ENCODE data around the gene TNRC18. TPM values are rescaled to one million over a fixed set of nuclear protein-coding genes. Genes with fewer than 3 reads are reported as not detected.
A peak's percentile ranks its signal among the peaks of the same experiment; 100 is the strongest.

The TNRC18 gene
- total RNA-seq, 1 experiment from 2014 or later: 159 TPM

DNA sequence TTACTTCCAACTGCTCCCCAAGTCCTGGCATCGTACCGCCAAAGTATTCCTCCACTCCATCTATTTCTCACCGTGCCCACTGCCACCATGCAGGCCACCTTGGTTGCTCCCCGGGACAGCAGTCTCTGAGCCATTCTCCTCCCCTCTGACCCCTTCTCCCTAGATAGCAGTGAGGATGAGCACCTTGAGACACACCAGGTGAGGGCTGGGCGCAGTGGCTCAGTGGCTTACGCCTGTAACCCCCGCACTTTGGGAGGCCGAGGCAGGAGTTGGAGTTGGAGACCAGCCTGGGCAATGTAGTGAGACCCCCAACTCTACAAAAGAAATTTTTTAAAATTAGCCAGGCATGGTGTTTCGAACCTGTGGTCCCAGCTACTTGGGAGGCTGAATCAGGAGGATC, 136.7 kb downstream of the TNRC18 start:
- Histone ChIP-seq H3K27ac (no peak overlapping the region), H3K36me3 (ENCODE audit: low read depth) (no peaks in the 10 kb centered on the region), H4K20me1 (ENCODE audit: insufficient read depth) (no peaks in the 10 kb centered on the region), H3K4me2 (no peak overlapping the region), H3K9me3 (ENCODE audit: insufficient read depth, low read depth) (no peaks in the 10 kb centered on the region), H3K27me3 (ENCODE audit: insufficient read depth, low read depth) (peaks cover 13% of the 10 kb centered on the region; the same call in 1 of the 2 replicates), H3K4me1 (replicated peaks; ENCODE audit: insufficient read depth) (peaks cover 6% of the 10 kb centered on the region; the same call in 1 of the 2 replicates), H3F3A (ENCODE audit: insufficient read depth, low read depth) (no peaks in the 10 kb centered on the region), H3K79me2 (ENCODE audit: low read depth) (no peaks in the 10 kb centered on the region), H3K4me3 (no peak overlapping the region), H2AFZ (no peak overlapping the region), H3K9me2 (ENCODE audit: insufficient read depth) (no peaks in the 10 kb centered on the region)
- intact Hi-C loops (cut with micrococcal nuclease; ENCODE audit: unreplicated experiment): no loop called here
- TF ChIP-seq EZH2 (IDR thresholded peaks at IDR 0.05; ENCODE audit: low read depth): no peak
- TF ChIP-seq, protein P1, sequence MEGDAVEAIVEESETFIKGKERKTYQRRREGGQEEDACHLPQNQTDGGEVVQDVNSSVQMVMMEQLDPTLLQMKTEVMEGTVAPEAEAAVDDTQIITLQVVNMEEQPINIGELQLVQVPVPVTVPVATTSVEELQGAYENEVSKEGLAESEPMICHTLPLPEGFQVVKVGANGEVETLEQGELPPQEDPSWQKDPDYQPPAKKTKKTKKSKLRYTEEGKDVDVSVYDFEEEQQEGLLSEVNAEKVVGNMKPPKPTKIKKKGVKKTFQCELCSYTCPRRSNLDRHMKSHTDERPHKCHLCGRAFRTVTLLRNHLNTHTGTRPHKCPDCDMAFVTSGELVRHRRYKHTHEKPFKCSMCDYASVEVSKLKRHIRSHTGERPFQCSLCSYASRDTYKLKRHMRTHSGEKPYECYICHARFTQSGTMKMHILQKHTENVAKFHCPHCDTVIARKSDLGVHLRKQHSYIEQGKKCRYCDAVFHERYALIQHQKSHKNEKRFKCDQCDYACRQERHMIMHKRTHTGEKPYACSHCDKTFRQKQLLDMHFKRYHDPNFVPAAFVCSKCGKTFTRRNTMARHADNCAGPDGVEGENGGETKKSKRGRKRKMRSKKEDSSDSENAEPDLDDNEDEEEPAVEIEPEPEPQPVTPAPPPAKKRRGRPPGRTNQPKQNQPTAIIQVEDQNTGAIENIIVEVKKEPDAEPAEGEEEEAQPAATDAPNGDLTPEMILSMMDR (conservative IDR thresholded peaks at IDR 0.05): no peak
- POLR2A ChIA-PET (ENCODE audit: unreplicated experiment): no interaction called here
- CTCF ChIA-PET: no interaction called here
- BruUV-seq (replicated peaks): no TSS peak
- DNase-seq: no peak

DNA sequence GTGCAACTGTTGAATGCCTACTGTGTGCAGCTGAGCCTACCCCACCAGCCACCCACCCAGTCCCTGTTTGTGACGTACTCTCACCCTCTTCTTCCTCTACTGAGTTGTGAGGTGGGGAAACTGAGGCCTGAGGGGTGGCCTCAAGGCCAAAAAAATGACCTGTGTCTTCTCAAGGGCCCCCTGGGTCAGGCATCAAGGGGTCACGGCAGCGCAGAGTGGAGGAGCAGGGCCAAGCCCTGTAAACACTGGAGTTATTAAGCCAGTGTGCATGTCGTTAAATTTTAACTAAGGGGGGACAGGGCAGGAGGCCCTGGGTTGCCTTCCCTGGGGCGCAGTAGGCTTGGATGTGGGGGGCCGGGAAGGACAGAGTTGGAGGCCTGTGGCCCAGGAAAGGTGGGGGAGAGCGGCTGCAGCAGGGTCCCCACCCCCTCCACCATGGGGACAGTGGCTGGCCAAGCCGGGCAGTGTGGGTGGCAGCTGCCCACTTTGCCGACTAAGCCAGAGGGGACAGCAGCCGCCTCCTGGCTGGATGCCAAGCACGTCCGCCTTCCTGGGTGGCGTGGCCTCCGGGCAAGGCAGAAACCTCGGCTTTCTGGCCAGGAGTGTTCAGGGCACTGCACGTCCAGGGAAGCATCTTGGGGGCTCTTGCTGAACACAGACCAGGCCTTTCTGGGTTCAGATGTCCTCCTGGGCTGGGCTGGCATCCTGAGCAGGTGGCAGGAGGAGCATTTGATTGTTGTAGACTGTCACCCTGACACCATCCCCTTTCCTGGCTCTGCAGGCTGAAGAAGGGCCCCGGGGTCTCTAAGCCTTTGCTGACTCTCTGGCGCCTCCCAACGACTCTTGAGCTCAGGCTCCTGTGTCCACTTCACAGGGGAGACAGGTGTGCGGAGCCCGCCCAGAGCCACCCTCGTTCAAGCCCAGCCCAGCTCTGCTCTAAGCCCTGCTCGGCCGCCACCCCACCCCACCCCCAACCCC, 139.0 kb downstream of the TNRC18 start:
- H2AFZ ChIP-seq: no peak overlapping the region
- no peaks in the 10 kb centered on the region for H3K36me3 ChIP-seq (ENCODE audit: low read depth)
- H3K27ac ChIP-seq: no peak overlapping the region
- intact Hi-C loops (cut with micrococcal nuclease; ENCODE audit: unreplicated experiment): loop anchor here (2.0 kb wide), 1 partner anchor 44 kb away; no protein-coding TSS in a partner anchor
- POLR2A ChIA-PET (ENCODE audit: unreplicated experiment): no interaction called here
- CTCF ChIA-PET: interaction anchor here (0.5 to 1.0 kb wide), 2 partner anchors 43 to 44 kb away, joined by 15 to 17 read pairs; no protein-coding TSS in a partner anchor
- H3K79me2 ChIP-seq (ENCODE audit: low read depth): no peaks in the 10 kb centered on the region
- no peaks in the 10 kb centered on the region for H3K9me3 ChIP-seq (ENCODE audit: insufficient read depth, low read depth)
- no peaks in the 10 kb centered on the region for H3F3A ChIP-seq (ENCODE audit: insufficient read depth, low read depth)
- H3K4me1 ChIP-seq (replicated peaks; ENCODE audit: insufficient read depth): peaks cover 6% of the 10 kb centered on the region; the same call in 1 of the 2 replicates
- BruUV-seq (replicated peaks): no TSS peak
- peak; percentile 52 to 66 for DNase-seq
- TF ChIP-seq, protein P1 (conservative IDR thresholded peaks at IDR 0.05): no peak; the same call in 1 of the 2 replicates
- TF ChIP-seq EZH2 (IDR thresholded peaks at IDR 0.05; ENCODE audit: low read depth): no peak
- H3K9me2 ChIP-seq (ENCODE audit: insufficient read depth): no peaks in the 10 kb centered on the region
- 0 out of 2 replicates have a peak overlapping the region, but pooled peaks have one; percentile 19 for H3K4me2 ChIP-seq
- no peaks in the 10 kb centered on the region for H4K20me1 ChIP-seq (ENCODE audit: insufficient read depth)
- peaks cover 17% of the 10 kb centered on the region; the same call in 1 of the 2 replicates for H3K27me3 ChIP-seq (ENCODE audit: insufficient read depth, low read depth)
- H3K4me3 ChIP-seq: no peak overlapping the region

DNA sequence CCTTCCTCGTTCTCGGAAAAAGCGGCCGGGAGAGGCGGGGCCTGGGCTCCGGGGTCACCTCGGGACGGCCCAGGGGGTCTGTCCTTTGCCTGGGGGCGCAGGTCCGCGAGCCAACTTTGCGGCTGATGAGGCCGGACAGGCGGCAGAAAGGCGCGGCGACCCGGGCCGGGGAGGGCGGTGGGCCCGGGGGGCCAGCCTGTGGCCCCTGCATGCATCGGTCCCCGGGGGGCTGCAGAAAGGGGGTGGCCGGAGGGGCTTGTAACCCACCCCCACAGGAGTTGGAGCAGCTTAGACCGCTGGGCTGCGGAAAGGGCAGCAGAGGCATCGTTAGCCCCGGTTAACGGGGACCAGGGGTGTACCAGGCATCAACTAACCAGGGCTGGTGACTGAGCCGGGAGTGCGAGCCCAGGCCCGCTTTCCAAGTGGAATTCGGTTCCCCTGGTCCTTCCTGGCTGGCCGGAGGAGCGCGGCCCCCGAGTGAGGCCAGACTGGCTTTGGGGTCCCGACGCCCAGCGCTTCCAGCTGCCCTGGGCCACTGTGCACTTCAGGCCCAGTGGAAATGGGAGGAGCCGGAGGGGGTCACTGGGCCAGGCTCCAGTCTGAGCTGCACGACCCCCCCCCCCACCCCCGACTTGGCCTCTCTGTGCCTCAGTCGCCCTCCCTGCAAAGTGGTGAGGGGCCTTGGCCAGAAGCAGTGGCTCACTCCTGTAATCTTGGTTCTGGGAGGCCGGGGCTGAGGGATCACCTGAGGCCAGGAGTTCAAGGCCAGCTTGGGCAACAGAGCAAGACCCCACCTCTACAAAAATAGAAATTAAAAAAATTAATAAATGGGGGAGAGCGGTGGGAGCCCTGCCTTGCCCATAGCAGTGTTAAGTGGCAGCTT, 140.0 kb downstream of the TNRC18 start:
- H3K27ac ChIP-seq: no peak overlapping the region
- no peaks in the 10 kb centered on the region for H3K36me3 ChIP-seq (ENCODE audit: low read depth)
- H3K4me1 ChIP-seq (replicated peaks; ENCODE audit: insufficient read depth): peaks cover 6% of the 10 kb centered on the region; the same call in 1 of the 2 replicates
- H3F3A ChIP-seq (ENCODE audit: insufficient read depth, low read depth): no peaks in the 10 kb centered on the region
- H3K79me2 ChIP-seq (ENCODE audit: low read depth): no peaks in the 10 kb centered on the region
- POLR2A ChIA-PET (ENCODE audit: unreplicated experiment): no interaction called here
- DNase-seq: no peak
- TSS peak; percentile 41 for BruUV-seq (replicated peaks)
- H3K4me3 ChIP-seq: peak overlapping the region; percentile 44; the same call in 1 of the 2 replicates
- peak overlapping the region; percentile 71 for H3K4me2 ChIP-seq
- no peak overlapping the region for H2AFZ ChIP-seq
- intact Hi-C loops (cut with micrococcal nuclease; ENCODE audit: unreplicated experiment): loop anchor here (2.0 kb wide), 1 partner anchor 43 kb away; no protein-coding TSS in a partner anchor
- H3K9me3 ChIP-seq (ENCODE audit: insufficient read depth, low read depth): no peaks in the 10 kb centered on the region
- TF ChIP-seq, protein P1 (conservative IDR thresholded peaks at IDR 0.05): no peak
- TF ChIP-seq EZH2 (IDR thresholded peaks at IDR 0.05; ENCODE audit: low read depth): no peak
- CTCF ChIA-PET: no interaction called here
- peaks cover 21% of the 10 kb centered on the region; the same call in 1 of the 2 replicates for H3K27me3 ChIP-seq (ENCODE audit: insufficient read depth, low read depth)
- H4K20me1 ChIP-seq (ENCODE audit: insufficient read depth): no peaks in the 10 kb centered on the region
- H3K9me2 ChIP-seq (ENCODE audit: insufficient read depth): no peaks in the 10 kb centered on the region
